Natural killer cell treated with Interleukin-12 subunit alpha and Interleukin-12 subunit beta and Interleukin-15 and Interleukin-18, amount 100 ng/mL, for 72 hours (primary cell): ENCODE results near the gene MRPL58. TPM values are rescaled to one million over a fixed set of nuclear protein-coding genes. Genes with fewer than 3 reads are reported as not detected.
"Not testable (repeated sequence)": the region's sequence is repeated elsewhere in the genome, so short reads cannot be mapped to it uniquely, and the experiment has no call there.

Experiments used
- ATAC-seq, 2 donors: fragments of 150-1000 bp; cut with Tn5 transposase in 1 of 2; sonication (Bioruptor Pico), chemical (Tn5 transposase) in 1 of 2; 2 replicates each; pipeline ENCODE4 v1.10.0; 2021
- DNase-seq: peaks from one replicate; pipeline ENCODE4 v3.0.0; 2022; ENCODE audit warnings: low spot score
- H3K27ac Mint-ChIP-seq, 2 donors: 1 replicate in 1 of 2; 2 replicates in 1 of 2; pipeline ENCODE4 v1.8.0; 2022; ENCODE audit warnings: mixed read lengths in 2 of 2, mild to moderate bottlenecking in 1 of 2, moderate library complexity in 1 of 2
- H3K27me3 Mint-ChIP-seq, 2 donors: 1 replicate in 1 of 2; 2 replicates in 1 of 2; pipeline ENCODE4 v1.8.0; 2022; ENCODE audit warnings: mixed read lengths in 2 of 2
- H3K36me3 Mint-ChIP-seq: one replicate; pipeline ENCODE4 v1.8.0; 2022; ENCODE audit warnings: mixed read lengths
- H3K4me1 Mint-ChIP-seq, 2 donors: 1 replicate in 1 of 2; 2 replicates in 1 of 2; pipeline ENCODE4 v1.8.0; 2022; ENCODE audit warnings: low read depth in 2 of 2, mixed read lengths in 2 of 2, mild to moderate bottlenecking in 1 of 2
- H3K4me3 Mint-ChIP-seq: one replicate; pipeline ENCODE4 v1.8.0; 2022; ENCODE audit warnings: mixed read lengths
- H3K9me3 Mint-ChIP-seq: 2 replicates; pipeline ENCODE4 v1.8.0; 2022; ENCODE audit warnings: mixed read lengths
- total RNA-seq, 2 donors: library from RNA; stranded (reverse); gene quantifications; one replicate each; pipeline ENCODE4 v1.2.3, GENCODE V29; 2022

Gene MRPL58
- total RNA-seq, 2 donors from 2014 or later = 46.6 to 61.8 TPM

DNA sequence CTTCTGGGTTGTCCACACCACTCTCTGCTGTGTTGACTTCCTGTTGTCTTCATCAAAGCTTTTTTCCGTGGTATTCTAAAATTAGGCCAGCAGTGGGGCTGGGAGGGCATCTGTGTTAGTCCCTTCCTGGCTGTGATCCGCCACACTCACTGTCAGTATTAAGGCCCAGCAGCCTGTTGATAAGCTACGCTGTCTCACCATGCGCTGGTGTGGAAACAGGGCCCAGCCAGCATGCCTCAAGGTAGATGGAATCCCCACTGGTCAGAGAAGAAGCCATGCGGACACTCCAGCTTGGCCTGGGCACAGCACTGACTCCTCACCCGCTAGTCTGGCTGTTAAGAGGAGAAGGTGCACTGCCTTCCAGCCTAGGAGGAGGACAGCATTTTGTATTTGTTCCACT lies 13.7 kb upstream of the MRPL58 start:
- Mint-ChIP-seq H3K4me1 (no peaks in the 10 kb centered on the region), H3K27ac (no peak overlapping the region), H3K27me3 (no peaks in the 10 kb centered on the region), H3K9me3 (no peaks in the 10 kb centered on the region), H3K4me3 (no peak overlapping the region), H3K36me3 (no peaks in the 10 kb centered on the region)
- DNase-seq = no peak
- no peak for ATAC-seq

DNA sequence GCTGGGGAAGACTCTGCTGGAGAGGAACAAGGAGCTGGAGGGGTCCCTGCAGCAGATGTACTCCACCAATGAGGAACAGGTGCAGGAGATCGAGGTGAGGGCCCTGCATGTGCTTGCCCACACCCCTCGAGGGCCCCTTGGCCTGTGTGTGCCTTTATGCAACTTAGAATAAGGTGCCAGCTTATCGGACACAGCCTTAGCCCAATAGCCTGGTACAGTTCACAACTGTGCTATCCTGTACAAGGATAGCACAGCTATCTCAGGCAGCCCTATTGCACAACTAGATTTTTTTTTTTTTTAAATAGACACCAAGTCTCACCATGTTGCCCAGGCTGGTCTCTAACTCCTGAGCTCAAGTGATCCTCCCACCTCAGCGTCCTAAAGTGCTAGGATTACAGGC lies 12.9 kb upstream of the MRPL58 start:
- H3K27me3 Mint-ChIP-seq = no peaks in the 10 kb centered on the region
- no peaks in the 10 kb centered on the region for H3K36me3 Mint-ChIP-seq
- no peaks in the 10 kb centered on the region for H3K4me1 Mint-ChIP-seq
- DNase-seq (no peak), ATAC-seq (no peak)
- H3K9me3 Mint-ChIP-seq = no peaks in the 10 kb centered on the region
- H3K27ac Mint-ChIP-seq = no peak overlapping the region
- no peak overlapping the region for H3K4me3 Mint-ChIP-seq

DNA sequence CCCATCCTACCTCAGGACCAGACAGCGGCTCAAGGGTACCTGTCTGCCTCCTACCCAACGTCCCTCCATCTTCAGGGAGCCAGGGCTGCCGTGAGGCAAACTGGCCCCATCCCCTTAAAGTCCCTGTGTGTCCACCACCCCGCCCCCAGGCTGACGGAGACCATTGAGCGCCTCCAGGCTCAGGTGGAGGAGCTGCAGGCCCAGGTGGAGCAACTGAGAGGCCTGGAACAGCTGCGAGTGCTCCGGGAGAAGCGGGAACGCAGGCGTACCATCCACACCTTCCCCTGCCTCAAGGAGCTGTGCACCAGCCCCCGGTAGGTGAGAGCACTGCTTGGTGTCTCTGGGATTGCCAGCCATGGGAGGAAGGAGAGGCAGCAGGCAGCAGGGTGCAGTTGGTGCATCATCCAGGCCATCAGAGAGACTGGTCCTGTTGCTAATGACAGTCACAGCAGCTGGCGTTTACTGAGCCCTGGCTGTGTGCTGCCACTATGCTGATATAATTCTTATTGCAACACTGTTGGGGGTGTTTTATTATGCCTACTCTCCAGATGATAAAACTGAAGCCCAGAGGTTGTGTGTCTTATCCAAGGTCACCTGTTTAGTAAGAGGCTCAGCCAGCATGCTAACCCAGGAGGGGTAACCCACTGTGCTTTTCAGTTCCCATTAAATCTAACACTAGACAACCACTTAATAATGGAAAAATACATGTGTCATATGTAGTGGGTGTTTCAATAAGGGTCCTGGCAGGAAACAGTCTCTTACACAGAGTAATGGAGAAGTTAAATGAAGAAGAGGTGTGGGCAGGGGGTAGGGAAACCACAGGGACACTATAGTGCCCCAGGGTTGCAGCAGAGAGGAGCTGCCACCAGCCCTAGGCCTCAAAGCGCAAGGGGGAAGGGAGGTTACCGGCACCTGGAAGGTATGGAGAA lies 10.3 kb upstream of the MRPL58 start:
- Mint-ChIP-seq H3K9me3 (no peaks in the 10 kb centered on the region), H3K27me3 (peaks cover 0 to 3% of the 10 kb centered on the region in 2 donors), H3K4me1 (no peaks in the 10 kb centered on the region), H3K4me3 (no peak overlapping the region), H3K36me3 (no peaks in the 10 kb centered on the region), H3K27ac (no peak overlapping the region)
- DNase-seq = no peak
- no peak for ATAC-seq

DNA sequence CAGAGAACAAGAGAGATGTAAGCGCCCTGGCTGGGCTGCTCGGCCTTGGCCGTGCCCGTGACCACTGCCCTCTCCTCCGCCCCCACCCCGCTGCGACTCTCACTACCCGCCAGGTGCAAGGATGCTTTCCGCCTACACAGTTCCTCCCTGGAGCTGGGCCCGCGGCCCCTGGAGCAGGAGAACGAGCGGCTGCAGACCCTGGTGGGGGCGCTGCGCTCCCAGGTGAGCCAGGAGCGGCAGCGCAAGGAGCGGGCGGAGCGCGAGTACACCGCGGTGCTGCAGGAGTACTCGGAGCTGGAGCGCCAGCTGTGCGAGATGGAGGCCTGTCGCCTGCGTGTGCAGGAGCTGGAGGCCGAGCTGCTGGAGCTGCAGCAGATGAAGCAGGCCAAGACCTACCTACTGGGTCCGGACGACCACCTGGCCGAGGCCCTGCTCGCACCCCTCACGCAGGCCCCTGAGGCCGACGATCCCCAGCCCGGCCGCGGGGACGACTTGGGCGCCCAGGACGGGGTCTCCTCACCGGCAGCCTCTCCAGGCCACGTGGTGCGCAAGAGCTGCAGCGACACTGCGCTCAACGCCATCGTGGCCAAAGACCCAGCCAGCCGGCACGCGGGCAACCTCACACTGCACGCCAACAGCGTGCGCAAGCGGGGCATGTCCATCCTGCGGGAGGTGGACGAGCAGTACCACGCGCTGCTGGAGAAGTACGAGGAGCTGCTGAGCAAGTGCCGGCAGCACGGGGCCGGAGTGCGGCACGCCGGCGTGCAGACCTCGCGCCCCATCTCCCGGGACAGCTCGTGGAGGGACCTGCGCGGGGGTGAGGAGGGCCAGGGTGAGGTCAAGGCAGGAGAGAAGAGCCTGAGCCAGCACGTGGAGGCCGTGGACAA lies 9.2 kb upstream of the MRPL58 start:
- ATAC-seq (peak in 1 of 2 donors; percentile 23), DNase-seq (no peak)
- H3K36me3 Mint-ChIP-seq = no peaks in the 10 kb centered on the region
- H3K27me3 Mint-ChIP-seq = peaks cover 0 to 3% of the 10 kb centered on the region in 2 donors
- H3K4me1 Mint-ChIP-seq = no peaks in the 10 kb centered on the region
- no peak overlapping the region for H3K27ac Mint-ChIP-seq
- H3K4me3 Mint-ChIP-seq = no peak overlapping the region
- no peaks in the 10 kb centered on the region for H3K9me3 Mint-ChIP-seq

DNA sequence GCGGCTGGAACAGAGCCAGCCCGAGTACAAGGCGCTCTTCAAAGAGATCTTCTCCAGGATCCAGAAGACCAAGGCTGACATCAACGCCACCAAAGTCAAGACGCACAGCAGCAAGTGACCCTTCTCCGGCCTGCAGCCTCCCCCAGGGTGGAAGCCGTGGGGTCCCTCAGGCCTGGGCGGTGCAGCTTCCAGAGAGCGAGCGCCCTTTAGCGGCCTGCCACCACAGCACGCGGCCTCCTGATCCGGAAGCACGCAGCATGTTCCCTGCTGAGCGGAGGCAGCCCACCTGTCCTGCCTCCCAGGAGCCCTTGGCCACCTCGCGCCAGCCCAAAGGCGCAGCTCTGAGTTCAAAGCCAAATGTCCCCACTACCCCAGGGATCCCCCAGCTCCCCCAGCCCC lies 8.5 kb upstream of the MRPL58 start:
- no peak for ATAC-seq
- DNase-seq = no peak
- H3K36me3 Mint-ChIP-seq = no peaks in the 10 kb centered on the region
- no peaks in the 10 kb centered on the region for H3K4me1 Mint-ChIP-seq
- H3K4me3 Mint-ChIP-seq = no peak overlapping the region
- no peaks in the 10 kb centered on the region for H3K9me3 Mint-ChIP-seq
- no peak overlapping the region for H3K27ac Mint-ChIP-seq
- peaks cover 0 to 3% of the 10 kb centered on the region in 2 donors for H3K27me3 Mint-ChIP-seq

GRCh38 chr17:75004371-75004770 lies 8.1 kb upstream of the MRPL58 start:
- no peak overlapping the region for H3K4me3 Mint-ChIP-seq
- DNase-seq = no peak
- no peaks in the 10 kb centered on the region for H3K36me3 Mint-ChIP-seq
- H3K27ac Mint-ChIP-seq = no peak overlapping the region
- H3K27me3 Mint-ChIP-seq = peaks cover 0 to 3% of the 10 kb centered on the region in 2 donors
- no peaks in the 10 kb centered on the region for H3K4me1 Mint-ChIP-seq
- ATAC-seq = no peak
- H3K9me3 Mint-ChIP-seq = no peaks in the 10 kb centered on the region

- no peak overlapping the region for H3K27ac Mint-ChIP-seq
- no peak for ATAC-seq
- H3K27me3 Mint-ChIP-seq = peaks cover 0 to 3% of the 10 kb centered on the region in 2 donors
- no peaks in the 10 kb centered on the region for H3K36me3 Mint-ChIP-seq
- DNase-seq = no peak
- H3K4me1 Mint-ChIP-seq = no peaks in the 10 kb centered on the region
- H3K9me3 Mint-ChIP-seq = no peaks in the 10 kb centered on the region
- no peak overlapping the region for H3K4me3 Mint-ChIP-seq
These were observed 7.2 kb upstream of the MRPL58 start for GRCh38 chr17:75005291-75005690.

- H3K36me3 Mint-ChIP-seq, H3K4me3 Mint-ChIP-seq, H3K9me3 Mint-ChIP-seq, DNase-seq, H3K27me3 Mint-ChIP-seq, H3K4me1 Mint-ChIP-seq, ATAC-seq, H3K27ac Mint-ChIP-seq: not testable (repeated sequence)
These were observed 6.4 kb upstream of the MRPL58 start for GRCh38 chr17:75006084-75006483.

DNA sequence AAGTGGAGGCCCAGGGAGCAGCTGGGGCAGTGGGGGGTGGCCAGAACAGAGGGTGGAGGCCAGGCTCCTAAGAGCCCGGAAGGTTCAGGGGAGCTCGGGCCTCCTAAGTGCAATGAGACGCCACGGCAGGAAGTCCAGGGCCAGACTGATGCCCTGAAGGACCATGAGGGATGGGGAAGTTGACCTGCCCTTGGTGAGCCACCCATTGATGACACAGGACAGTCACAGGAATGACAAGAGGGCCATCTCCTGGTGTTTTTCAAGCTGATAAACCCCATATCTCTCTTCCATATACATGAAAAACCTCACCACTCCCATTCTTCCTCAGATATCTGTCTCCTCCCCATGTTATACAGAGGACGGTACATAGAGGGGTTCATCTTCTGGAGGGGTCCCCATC lies 5.8 kb upstream of the MRPL58 start:
- Mint-ChIP-seq H3K27me3 (peaks cover 0 to 3% of the 10 kb centered on the region in 2 donors), H3K4me1 (peaks cover 0 to 1% of the 10 kb centered on the region in 2 donors), H3K27ac (no peak overlapping the region), H3K36me3 (no peaks in the 10 kb centered on the region), H3K9me3 (no peaks in the 10 kb centered on the region), H3K4me3 (no peak overlapping the region)
- ATAC-seq = no peak
- DNase-seq = no peak

GRCh38 chr17:75008373-75008772 lies 4.1 kb upstream of the MRPL58 start:
- Mint-ChIP-seq H3K36me3 (peaks cover 2% of the 10 kb centered on the region), H3K27me3 (peaks cover 0 to 3% of the 10 kb centered on the region in 2 donors), H3K4me1 (peaks cover 9 to 11% of the 10 kb centered on the region in 2 donors), H3K27ac (no peak overlapping the region), H3K9me3 (no peaks in the 10 kb centered on the region), H3K4me3 (no peak overlapping the region)
- ATAC-seq (no peak), DNase-seq (no peak)

DNA sequence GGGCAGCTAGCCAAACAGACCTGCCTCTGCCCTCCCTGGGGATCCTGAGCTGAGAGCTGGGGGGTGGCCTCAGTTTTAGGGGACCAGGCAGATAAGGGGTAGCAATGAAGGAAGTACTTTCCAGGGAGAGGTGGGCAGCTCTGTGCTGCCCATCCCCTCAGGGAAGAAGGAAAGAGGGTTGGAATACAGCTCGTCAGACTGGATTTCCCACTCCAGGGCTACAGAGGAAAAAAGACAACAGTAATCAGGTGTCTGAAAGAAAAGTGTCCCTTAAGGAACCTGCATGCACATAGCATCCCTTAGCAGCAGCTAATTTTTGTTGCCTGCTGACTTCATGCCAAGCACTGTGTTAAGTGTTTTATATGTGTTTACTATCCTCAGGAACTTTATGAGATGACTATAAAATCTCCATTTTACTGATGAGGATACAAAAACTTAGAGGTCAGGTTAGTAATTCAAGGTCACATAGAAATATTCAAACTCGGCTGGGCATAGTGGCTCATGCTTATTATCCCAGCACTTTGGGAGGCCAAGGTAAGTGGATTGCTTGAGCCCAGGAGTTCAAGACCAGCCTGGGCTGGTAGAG lies 3.2 kb upstream of the MRPL58 start:
- H3K36me3 Mint-ChIP-seq = peaks cover 5% of the 10 kb centered on the region
- no peak for DNase-seq
- H3K4me1 Mint-ChIP-seq = peaks cover 15 to 19% of the 10 kb centered on the region in 2 donors
- H3K4me3 Mint-ChIP-seq = no peak overlapping the region
- no peak overlapping the region for H3K27ac Mint-ChIP-seq
- no peaks in the 10 kb centered on the region for H3K9me3 Mint-ChIP-seq
- ATAC-seq = no peak
- H3K27me3 Mint-ChIP-seq = peaks cover 0 to 3% of the 10 kb centered on the region in 2 donors

DNA sequence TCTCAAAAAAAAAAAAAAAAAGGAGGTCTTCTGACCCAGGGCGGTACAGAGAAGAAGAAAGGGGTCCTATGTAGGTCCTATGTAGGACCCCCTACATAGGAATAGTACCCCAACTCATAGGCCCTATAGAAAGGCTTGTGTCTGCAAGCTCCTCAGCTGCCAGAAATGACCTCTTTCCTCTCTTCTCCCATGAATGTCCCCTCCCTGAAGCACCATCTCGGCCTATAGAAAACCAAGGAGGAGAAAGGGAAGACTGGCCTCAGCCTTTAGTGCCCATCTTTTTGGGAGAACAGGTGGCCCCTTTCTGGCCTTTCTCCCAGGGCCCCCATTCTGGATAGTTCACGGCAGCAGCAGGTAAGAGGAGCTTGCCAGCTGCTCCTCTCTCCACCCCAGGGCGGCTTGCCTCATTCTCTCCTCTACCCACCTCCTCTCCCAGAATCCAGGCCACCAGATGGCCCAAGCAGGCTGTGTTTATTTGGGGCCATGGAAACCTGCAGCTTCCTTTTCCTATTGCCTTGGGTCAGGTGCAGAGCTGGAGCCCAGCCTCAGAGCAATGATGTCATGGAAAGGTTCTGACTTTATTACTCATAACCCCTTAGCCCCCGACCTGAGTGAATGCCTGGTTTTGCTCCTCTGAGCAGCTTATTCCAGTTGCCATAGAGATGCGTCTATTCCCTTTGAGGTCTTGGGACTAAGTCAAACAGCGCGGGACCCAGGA lies 1.6 kb upstream of the MRPL58 start:
- no peak overlapping the region for H3K4me3 Mint-ChIP-seq
- H3K4me1 Mint-ChIP-seq = peaks cover 19 to 26% of the 10 kb centered on the region in 2 donors
- peak overlapping the region; percentile 16 to 82 for H3K27ac Mint-ChIP-seq
- no peaks in the 10 kb centered on the region for H3K9me3 Mint-ChIP-seq
- DNase-seq (no peak), ATAC-seq (no peak)
- peaks cover 0 to 3% of the 10 kb centered on the region in 2 donors for H3K27me3 Mint-ChIP-seq
- peaks cover 10% of the 10 kb centered on the region for H3K36me3 Mint-ChIP-seq

DNA sequence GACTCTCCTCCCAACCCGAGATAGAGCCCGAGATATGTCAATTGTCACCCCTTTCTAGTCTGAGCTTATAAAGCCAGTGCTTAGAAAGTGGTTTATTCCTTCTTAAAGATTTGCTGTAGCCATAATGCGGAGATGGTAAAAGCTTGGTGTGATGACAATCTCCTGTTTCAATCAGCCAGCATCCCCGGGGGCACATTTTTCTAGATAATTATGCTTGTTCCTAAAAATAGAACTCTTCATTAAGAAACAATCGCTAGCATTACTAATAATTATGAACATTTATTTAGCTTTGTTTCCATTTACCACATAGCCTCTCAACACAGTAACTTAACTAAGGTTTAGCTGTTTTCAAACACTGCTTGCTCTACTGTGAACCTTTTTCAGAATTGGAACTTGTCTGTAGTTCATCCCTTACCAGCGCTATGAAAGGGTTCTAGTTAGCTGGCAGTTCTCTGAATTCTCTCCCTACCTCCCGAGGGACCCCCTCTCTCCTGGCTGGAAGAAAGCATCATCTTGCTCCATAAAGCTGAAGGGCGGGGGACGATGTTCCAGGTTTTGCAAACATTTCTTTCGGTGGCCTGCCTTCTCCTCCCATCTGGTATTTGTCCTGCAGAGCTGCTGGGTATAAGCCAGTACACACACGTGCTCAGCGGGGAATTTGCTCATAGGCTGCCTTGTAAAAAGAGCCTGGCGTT lies 922 bp upstream of the MRPL58 start:
- Mint-ChIP-seq H3K9me3 (no peaks in the 10 kb centered on the region), H3K4me3 (peak overlapping the region; percentile 87), H3K27me3 (no peaks in the 10 kb centered on the region), H3K4me1 (peaks cover 19 to 30% of the 10 kb centered on the region in 2 donors), H3K27ac (peak overlapping the region; percentile 82 to 83), H3K36me3 (peaks cover 10% of the 10 kb centered on the region)
- DNase-seq (no peak), ATAC-seq (no peak)
